ENCODE measurements around the gene THUMPD1.
"Not testable (repeated sequence)": the region's sequence is repeated elsewhere in the genome, so short reads cannot be mapped to it uniquely, and the experiment has no call there.

The THUMPD1 gene

GRCh38 chr16:20694096-20694495 lies 47.5 kb downstream of the THUMPD1 start:
- not testable (repeated sequence) for DNase-seq (ENCODE audit: low spot score)

GRCh38 chr16:20689668-20690067 lies 52.0 kb downstream of the THUMPD1 start:
- no peak for DNase-seq (ENCODE audit: low spot score)

GRCh38 chr16:20683812-20684211 lies 57.8 kb downstream of the THUMPD1 start:
- DNase-seq (ENCODE audit: low spot score), result no peak
